Epithelial cell of alveolus of lung (primary cell): Measurements from ENCODE around the gene SLC34A3. TPM values are rescaled to one million over a fixed set of nuclear protein-coding genes. Genes with fewer than 3 reads are reported as not detected.

Experiments used
- total RNA-seq: library from RNA; depleted of rRNA; stranded (reverse); fragments of >200 nt; gene quantifications from 2 replicates; pipeline ENCODE4 v1.2.1, GENCODE V29; 2015

SLC34A3 gene
- total RNA-seq: not detected in 2 replicates

GRCh38 chr9:137230705-137231371, at the start of gene SLC34A3:
Gene SLC34A3, plus strand, starts transcription at chr9:137230901. Its CDS starts 802 bp downstream, at chr9:137231703.

GRCh38 chr9:137188490-137189296, 42.0 kb upstream of the SLC34A3 start, which contains the start of the genes ANAPC2 and SSNA1:
Gene ANAPC2, minus strand, starts transcription at chr9:137188560. Its CDS starts 28 bp downstream, at chr9:137188532.
Gene SSNA1, plus strand, starts transcription at chr9:137188676. Its CDS starts 51 bp downstream, at chr9:137188727.

DNA sequence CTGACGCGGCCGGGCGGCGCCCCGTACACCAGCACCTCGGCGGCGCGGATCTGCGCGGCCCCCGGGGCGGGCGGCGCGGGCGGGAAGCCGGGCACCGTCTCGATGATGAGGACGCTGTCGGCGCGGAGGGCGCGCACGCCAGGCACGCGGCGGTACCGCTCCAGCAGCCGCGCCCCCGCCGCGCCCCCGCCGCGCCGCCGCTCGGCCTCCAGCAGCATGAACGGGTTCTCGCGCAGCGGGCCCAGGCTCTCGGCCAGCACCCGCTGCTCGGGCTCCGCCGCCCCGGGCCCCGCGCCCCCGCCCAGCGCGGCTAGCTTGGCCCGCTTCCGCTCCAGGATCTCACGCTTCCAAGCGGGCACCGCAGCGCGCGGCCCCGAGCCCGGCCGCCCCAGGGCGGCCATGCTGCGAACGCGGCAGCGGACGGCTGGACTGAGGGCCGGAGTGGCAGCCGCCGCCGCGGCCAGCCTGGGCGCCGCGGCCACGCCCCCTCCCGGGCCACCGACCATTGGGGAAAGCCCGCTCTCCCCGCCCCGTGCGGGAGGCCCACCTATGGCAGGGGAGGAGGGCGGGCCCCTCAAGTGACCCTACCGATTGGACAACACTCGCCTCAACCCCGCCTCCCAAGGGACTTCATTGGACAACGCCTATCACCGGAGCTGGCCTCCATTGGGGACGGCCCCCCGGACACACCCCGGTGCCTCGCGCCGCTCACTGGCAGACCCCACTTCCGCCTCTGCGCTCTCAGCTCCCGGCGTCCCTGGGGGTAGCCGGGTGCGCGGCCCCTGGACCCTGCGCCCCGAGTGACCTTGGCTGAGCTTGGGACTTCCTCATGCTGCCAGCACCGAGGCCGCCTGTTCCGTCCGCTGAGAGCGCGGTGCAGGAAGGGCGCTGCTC, 30.1 kb upstream of the SLC34A3 start, which contains the start of gene TPRN:
Gene TPRN (minus strand): TSS at position 431 of the 894 bp plus-strand sequence. CDS start 30 bp downstream, at position 401.

GRCh38 chr9:137205126-137206069, 25.3 kb upstream of the SLC34A3 start, which contains the start of the genes NDOR1 and TMEM203:
Gene NDOR1, plus strand, starts transcription at chr9:137205700. Its CDS starts 78 bp downstream, at chr9:137205778.
Gene TMEM203, minus strand, starts transcription at chr9:137205648. Its CDS starts 234 bp downstream, at chr9:137205414.

DNA sequence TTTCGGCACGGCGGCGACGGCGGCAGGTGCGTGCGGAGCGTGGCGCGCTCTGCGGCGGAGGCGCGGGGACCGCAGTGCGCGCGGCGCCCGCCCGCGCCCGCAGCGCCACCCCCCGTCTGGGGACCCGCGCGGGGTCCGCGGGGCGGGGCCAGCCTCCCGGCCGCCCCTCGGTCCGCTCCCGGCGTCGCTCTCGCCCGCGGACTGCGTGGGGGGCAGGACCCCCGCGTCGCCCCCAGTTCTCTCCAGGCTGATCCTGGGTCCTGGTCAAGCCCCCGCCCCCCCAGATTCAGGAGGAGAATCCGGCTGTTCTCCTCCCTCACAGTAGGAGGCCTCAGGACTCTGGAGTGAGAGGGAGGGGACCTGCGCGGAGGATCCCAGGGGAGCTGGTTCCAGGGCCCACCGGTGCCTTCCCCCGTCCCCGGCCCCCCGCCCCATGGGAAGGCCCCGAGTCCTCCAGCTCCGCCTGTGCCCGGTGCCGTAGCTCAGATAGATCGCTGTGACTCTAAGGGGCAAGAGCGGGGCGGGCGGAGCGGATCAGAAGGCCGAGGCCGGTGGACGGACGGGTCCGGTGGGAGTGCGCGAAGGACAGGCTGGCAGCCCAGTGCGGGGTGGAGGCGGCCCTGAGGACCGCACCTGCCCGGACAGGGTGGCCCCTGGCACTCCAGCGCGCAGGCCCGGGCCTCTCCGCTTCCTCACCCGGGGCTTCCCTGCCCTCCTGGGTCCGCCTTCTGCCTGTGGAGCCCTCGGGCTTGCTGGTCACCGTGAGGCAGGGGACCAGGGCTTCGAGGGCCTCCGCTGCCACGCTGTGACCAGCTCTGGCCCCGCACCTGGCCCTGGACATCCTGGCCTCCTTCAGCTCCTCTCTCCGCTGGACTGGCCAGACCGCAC, 8.3 kb upstream of the SLC34A3 start, which contains the start of gene RNF208:
Gene RNF208 (minus strand): TSS at position 51 of the 888 bp plus-strand sequence. CDS start 1,028 bp downstream, outside the sequence.

DNA sequence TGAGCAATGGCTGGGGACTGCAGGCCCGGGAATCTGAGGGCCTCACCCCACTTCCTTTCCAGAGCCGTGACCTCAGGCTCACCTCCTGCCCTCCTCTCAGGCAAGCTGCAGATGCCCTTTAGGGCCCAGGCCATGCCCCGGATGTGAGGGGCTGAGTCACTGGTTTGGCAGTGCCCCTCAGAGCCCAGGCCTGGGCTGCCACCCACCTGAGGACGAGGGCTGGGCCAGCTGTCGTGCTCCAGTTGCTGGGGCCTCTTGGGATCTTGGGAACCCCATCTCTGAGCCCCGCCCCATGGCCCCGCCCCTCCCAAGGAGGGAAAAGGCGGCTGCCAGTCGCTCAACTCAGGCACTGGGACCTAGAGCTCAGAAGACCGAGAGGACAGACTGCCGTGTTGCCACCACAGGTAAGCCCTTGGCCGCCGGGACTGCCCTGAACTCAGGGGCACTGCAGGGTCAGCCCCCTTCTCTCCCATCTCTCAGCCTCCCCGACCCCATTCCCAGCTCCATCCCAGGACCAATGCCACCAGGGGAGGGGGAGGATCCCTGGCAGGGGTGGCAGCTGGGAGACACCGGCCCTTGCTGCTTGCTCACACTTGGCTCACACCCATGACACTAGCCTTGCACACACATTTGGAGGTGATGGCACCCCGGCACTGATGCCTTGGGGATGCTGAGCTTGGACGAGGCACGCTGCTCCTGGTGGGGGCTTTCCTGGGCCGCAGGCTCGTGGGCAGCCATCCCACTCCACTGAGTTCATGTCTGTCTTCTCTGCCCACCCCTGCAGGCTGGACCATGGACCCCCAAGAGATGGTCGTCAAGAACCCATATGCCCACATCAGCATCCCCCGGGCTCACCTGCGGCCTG, 5.6 kb upstream of the SLC34A3 start, which contains the start of gene CYSRT1:
Gene CYSRT1 (plus strand): TSS at position 345 of the 865 bp plus-strand sequence. CDS start 448 bp downstream, at position 793.

GRCh38 chr9:137227054-137227852, 3.4 kb upstream of the SLC34A3 start, which contains the start of gene RNF224:
Gene RNF224, plus strand, starts transcription at chr9:137227502. Its CDS starts 834 bp downstream, at chr9:137228336.

GRCh38 chr9:137240841-137241489, 10.3 kb downstream of the SLC34A3 start, which contains the start of gene TUBB4B:
Gene TUBB4B, plus strand, starts transcription at chr9:137241287. Its CDS starts 74 bp downstream, at chr9:137241361.

GRCh38 chr9:137251194-137251461, 20.4 kb downstream of the SLC34A3 start, which contains the start of gene STPG3:
Gene STPG3, plus strand, starts transcription at chr9:137251286. Its CDS starts 1 bp downstream, at chr9:137251287.

DNA sequence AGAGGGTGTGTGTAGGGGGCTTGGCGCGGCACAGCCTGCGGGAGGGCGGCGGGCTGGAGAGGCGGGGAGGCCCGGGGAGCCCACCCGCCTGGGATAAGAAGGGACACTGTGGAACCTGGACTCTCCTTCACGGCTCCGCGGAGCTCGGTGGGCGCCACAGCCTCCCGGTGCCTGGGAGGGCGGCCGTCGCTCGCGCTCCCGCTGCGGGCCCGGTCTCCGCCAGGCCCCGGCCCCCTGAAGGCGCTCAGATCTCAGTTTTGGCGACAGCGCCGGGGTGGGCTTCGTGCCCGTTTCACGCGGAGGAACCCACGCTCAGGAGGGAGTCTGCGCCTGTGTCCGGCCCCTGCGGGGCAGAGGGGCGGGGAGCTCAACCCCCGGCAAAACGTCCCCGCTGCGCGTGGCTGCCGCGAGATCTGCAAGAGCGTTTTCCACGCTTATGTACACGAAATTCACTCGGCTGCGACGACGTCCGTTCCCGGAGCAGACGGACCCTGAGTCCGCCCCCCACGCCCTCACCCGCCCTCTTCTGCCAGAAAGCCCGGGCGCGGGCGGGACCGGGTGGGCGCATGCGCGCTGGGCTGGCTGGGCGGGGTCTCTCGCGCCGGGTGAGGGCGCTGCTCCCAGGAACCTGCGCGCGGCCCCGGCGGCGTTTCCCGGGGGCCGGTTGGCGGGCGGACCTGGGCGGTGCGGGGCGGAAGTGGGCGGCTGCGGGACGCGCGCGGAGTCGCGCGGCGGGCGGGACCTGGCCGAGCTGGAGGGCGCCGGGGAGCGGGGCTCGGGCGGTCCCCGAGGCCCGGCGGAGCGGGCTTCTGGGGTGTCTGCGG, 24.1 kb downstream of the SLC34A3 start, which contains the start of gene NELFB:
Gene NELFB (plus strand): TSS at position 704 of the 824 bp plus-strand sequence.

DNA sequence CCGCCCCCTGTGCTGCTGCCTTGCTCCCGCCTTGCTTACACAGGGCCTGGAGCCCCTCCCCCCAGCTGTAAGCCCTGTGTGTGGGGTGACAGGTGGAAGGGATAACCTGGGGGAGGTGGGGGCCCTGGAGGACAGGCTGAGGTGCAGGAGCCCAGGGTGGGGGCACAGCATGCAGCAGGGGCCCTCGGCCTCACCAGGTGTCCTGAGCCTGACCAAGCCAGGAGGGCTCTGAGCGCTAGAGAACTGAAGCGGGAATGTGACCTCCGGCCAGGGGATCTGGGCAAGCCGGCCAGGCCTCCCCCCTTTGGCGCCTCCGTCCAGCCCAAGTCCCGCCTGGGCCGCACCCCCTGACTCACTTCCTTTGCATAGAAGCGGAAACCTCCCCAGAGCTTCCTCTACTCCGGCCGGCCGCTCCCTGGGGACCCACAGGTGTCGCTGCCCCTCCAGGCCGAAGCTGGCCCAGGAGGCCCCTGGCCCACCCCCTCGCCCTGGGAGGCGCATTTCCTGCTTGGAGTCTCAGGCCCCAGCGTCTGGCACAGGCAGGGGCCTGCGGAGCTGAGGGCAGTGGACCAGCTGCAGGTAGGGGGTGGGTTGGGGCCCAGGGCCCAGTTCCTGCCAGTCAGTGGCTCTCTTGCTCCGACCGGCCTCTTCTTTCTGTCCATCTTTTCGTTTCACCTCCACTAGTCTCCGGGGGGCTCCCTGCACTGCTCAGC, 46.8 kb downstream of the SLC34A3 start, which contains the start of gene TOR4A:
Gene TOR4A (plus strand): TSS at position 398 of the 713 bp plus-strand sequence. CDS start 964 bp downstream, outside the sequence.

